ENCODE results near the gene CHD9NB.

Gene CHD9NB

GRCh38 chr16:53029971-53030370 lies 22.7 kb downstream of the CHD9NB start:
- H3K9me3 ChIP-seq: no peaks in the 10 kb centered on the region
- H3K4me1 ChIP-seq (ENCODE audit: control insufficient read depth in 1 of 2, insufficient read depth in 1 of 2, low read depth in 1 of 2, low read length in 1 of 2): peaks cover 0 to 8% of the 10 kb centered on the region in 2 experiments
- no peak overlapping the region for H3K27ac ChIP-seq
- no peaks in the 10 kb centered on the region for H3K27me3 ChIP-seq
- no peak overlapping the region for H3K4me3 ChIP-seq (ENCODE audit: low read depth in 1 of 2, low read length in 1 of 2)
- H3K36me3 ChIP-seq: no peaks in the 10 kb centered on the region
- no peak for TF ChIP-seq CTCF (IDR thresholded peaks at IDR 0.05)

- no peaks in the 10 kb centered on the region for H3K9me3 ChIP-seq
- no peak overlapping the region for H3K4me3 ChIP-seq (ENCODE audit: low read depth in 1 of 2, low read length in 1 of 2)
- H3K27ac ChIP-seq: no peak overlapping the region
- no peaks in the 10 kb centered on the region for H3K36me3 ChIP-seq
- TF ChIP-seq CTCF (IDR thresholded peaks at IDR 0.05): no peak
- no peaks in the 10 kb centered on the region for H3K27me3 ChIP-seq
- no peaks in the 10 kb centered on the region for H3K4me1 ChIP-seq (ENCODE audit: control insufficient read depth in 1 of 2, insufficient read depth in 1 of 2, low read depth in 1 of 2, low read length in 1 of 2)
These were observed 28.7 kb downstream of the CHD9NB start for GRCh38 chr16:53024045-53024444.

GRCh38 chr16:53022374-53022773 lies 30.3 kb downstream of the CHD9NB start:
- H3K27ac ChIP-seq: no peak overlapping the region
- H3K36me3 ChIP-seq: no peaks in the 10 kb centered on the region
- no peaks in the 10 kb centered on the region for H3K9me3 ChIP-seq
- no peak for TF ChIP-seq CTCF (IDR thresholded peaks at IDR 0.05)
- H3K4me3 ChIP-seq (ENCODE audit: low read depth in 1 of 2, low read length in 1 of 2): no peak overlapping the region
- H3K4me1 ChIP-seq (ENCODE audit: control insufficient read depth in 1 of 2, insufficient read depth in 1 of 2, low read depth in 1 of 2, low read length in 1 of 2): no peaks in the 10 kb centered on the region
- H3K27me3 ChIP-seq: no peaks in the 10 kb centered on the region

GRCh38 chr16:53018834-53019416 lies 33.8 kb downstream of the CHD9NB start:
- no peak overlapping the region for H3K4me3 ChIP-seq (ENCODE audit: low read depth in 1 of 2, low read length in 1 of 2)
- H3K27me3 ChIP-seq: peaks cover 18% of the 10 kb centered on the region
- no peak for TF ChIP-seq CTCF (IDR thresholded peaks at IDR 0.05)
- H3K4me1 ChIP-seq (ENCODE audit: control insufficient read depth in 1 of 2, insufficient read depth in 1 of 2, low read depth in 1 of 2, low read length in 1 of 2): no peaks in the 10 kb centered on the region
- H3K27ac ChIP-seq: no peak overlapping the region
- no peaks in the 10 kb centered on the region for H3K36me3 ChIP-seq
- H3K9me3 ChIP-seq: no peaks in the 10 kb centered on the region

- Histone ChIP-seq H3K9me3 (no peaks in the 10 kb centered on the region), H3K27me3 (peaks cover 54% of the 10 kb centered on the region), H3K36me3 (no peaks in the 10 kb centered on the region), H3K27ac (no peak overlapping the region), H3K4me1 (ENCODE audit: control insufficient read depth in 1 of 2, insufficient read depth in 1 of 2, low read depth in 1 of 2, low read length in 1 of 2) (no peaks in the 10 kb centered on the region), H3K4me3 (ENCODE audit: low read depth in 1 of 2, low read length in 1 of 2) (no peak overlapping the region)
- no peak for TF ChIP-seq CTCF (IDR thresholded peaks at IDR 0.05)
These were observed 38.4 kb downstream of the CHD9NB start for GRCh38 chr16:53014287-53014686.

- H3K4me1 ChIP-seq (ENCODE audit: control insufficient read depth in 1 of 2, insufficient read depth in 1 of 2, low read depth in 1 of 2, low read length in 1 of 2): no peaks in the 10 kb centered on the region
- no peaks in the 10 kb centered on the region for H3K9me3 ChIP-seq
- no peaks in the 10 kb centered on the region for H3K36me3 ChIP-seq
- peaks cover 58% of the 10 kb centered on the region for H3K27me3 ChIP-seq
- no peak overlapping the region for H3K27ac ChIP-seq
- no peak for TF ChIP-seq CTCF (IDR thresholded peaks at IDR 0.05)
- no peak overlapping the region for H3K4me3 ChIP-seq (ENCODE audit: low read depth in 1 of 2, low read length in 1 of 2)
These were observed 45.6 kb downstream of the CHD9NB start for GRCh38 chr16:53007095-53007494.

All from neutrophil (primary cell).